ENCODE data around the gene PSMB10.
"Not testable (repeated sequence)": the region's sequence is repeated elsewhere in the genome, so short reads cannot be mapped to it uniquely, and the experiment has no call there.

Gene PSMB10

DNA sequence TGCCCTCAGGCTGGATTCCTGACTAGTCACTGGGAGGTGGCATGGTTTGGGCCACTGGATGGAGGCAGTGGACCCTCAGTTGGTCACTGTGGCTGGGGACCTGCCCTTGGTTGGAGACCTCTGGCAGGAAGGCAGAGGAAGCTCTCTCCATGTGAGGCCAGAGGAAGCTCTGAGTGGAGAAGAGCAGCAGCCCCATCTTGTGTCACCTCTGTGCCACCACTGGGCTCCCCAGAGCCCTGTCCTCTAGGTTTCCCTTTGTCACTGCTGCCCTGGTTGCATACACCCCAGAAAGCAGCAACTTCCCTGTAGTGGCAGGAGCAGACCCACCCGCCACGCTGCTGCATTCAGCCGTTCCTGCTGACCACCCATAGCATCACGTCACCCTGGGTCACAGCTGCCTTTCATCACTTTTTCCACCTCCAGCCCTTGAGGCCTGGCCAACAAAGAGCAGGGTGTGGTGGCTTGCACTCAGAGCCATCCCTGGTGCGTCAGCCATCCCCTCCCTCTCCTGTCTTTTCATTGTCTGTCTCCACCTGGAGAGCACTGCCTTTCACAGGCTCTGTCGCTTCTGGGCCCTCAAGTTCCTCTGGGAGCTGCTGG is 16.9 kb downstream of the PSMB10 start:
- ChIA-PET CTCF (interaction anchor here (1.0 to 2.9 kb wide), 10 partner anchors 9 to 399 kb away, joined by 3 to 14 read pairs (median 5); partner anchors contain the start of genes NRN1L and PSMB10), POLR2A (no interaction called here)

DNA sequence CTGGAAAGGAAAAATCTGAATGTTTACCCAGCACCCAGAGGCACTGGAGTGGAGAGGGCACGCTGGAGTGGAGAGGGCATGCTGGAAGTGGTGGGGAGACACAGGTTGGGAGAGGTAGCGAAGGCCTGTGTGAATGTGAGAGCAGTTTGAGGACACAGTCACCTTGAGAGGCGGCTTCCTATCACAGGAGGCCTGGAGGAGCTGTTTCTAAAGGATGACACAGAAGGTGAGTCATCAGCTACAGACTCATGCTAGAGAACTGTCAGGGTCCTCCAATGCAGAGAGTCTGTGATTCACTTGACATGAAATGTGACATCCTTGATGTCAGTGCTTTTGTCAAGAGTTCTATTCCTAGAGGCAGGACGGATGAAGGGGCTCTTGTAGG is 18.8 kb downstream of the PSMB10 start:
- TF ChIP-seq, protein P1, sequence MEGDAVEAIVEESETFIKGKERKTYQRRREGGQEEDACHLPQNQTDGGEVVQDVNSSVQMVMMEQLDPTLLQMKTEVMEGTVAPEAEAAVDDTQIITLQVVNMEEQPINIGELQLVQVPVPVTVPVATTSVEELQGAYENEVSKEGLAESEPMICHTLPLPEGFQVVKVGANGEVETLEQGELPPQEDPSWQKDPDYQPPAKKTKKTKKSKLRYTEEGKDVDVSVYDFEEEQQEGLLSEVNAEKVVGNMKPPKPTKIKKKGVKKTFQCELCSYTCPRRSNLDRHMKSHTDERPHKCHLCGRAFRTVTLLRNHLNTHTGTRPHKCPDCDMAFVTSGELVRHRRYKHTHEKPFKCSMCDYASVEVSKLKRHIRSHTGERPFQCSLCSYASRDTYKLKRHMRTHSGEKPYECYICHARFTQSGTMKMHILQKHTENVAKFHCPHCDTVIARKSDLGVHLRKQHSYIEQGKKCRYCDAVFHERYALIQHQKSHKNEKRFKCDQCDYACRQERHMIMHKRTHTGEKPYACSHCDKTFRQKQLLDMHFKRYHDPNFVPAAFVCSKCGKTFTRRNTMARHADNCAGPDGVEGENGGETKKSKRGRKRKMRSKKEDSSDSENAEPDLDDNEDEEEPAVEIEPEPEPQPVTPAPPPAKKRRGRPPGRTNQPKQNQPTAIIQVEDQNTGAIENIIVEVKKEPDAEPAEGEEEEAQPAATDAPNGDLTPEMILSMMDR (IDR thresholded peaks at IDR 0.05; ENCODE audit: insufficient read depth, low read length, missing control alignments), result no peak
- ChIA-PET POLR2A (interaction anchor here (1.2 kb wide), 1 partner anchor 18 kb away, joined by 6 read pairs; no protein-coding TSS in a partner anchor), CTCF (interaction anchor here (0.9 to 2.9 kb wide), 7 partner anchors 10 to 103 kb away, joined by 3 to 14 read pairs (median 7); partner anchors contain the start of gene NRN1L)
- DNase-seq (ENCODE audit: low read depth, low spot score), result peak; percentile 44
- no peak overlapping the region; the same call in 1 of the 2 replicates for H3K4me3 ChIP-seq (ENCODE audit: low read depth, low read length)

More for the DNA sequence above, 16.9 kb downstream of the PSMB10 start:
- no peak for DNase-seq (ENCODE audit: low read depth, low spot score)
- H3K4me3 ChIP-seq (ENCODE audit: low read depth, low read length), result no peak overlapping the region
- TF ChIP-seq, protein P1 (IDR thresholded peaks at IDR 0.05; ENCODE audit: insufficient read depth, low read length, missing control alignments), result no peak

DNA sequence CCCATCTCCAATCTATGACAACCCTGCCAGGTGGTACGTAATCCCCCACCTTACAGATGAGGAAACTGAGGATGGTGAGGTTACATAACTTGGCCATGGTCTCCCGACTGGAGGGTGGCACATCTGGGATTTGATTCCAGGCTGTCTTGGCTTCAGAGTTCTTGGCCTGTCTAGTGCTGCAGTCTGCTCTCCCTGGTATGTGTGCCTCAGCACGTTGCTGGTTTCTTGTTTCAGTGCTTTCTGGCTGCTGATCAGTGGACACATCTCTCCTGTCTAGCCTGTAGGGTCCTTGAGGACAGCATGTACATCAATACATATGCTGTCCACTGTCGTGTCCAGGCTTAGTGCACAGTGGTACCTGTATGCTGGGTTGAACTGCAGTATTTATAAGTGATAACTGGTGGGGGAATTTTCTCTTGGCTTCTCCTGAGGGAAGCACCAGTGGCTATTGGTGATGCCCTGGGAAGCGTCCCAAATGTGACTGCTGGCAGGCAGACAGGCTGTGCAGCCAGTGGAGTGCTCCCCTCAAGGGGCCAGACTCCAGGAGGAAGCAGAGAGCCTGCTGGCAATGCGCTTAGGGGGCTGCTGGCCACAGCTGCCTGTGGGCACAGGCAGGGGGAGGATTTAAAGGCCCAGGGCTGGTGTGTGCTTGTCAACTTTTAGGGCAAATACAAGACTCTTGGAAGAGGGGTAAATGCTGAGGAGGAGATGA is 19.4 kb downstream of the PSMB10 start:
- no peak for DNase-seq (ENCODE audit: low read depth, low spot score)
- POLR2A ChIA-PET, result interaction anchor here (1.2 kb wide), 1 partner anchor 18 kb away, joined by 6 read pairs; no protein-coding TSS in a partner anchor
- CTCF ChIA-PET, result interaction anchor here (0.9 to 2.9 kb wide), 7 partner anchors 10 to 101 kb away, joined by 3 to 14 read pairs (median 6); partner anchors contain the start of gene NRN1L
- TF ChIP-seq, protein P1 (IDR thresholded peaks at IDR 0.05; ENCODE audit: insufficient read depth, low read length, missing control alignments), result no peak
- H3K4me3 ChIP-seq (ENCODE audit: low read depth, low read length), result no peak overlapping the region

DNA sequence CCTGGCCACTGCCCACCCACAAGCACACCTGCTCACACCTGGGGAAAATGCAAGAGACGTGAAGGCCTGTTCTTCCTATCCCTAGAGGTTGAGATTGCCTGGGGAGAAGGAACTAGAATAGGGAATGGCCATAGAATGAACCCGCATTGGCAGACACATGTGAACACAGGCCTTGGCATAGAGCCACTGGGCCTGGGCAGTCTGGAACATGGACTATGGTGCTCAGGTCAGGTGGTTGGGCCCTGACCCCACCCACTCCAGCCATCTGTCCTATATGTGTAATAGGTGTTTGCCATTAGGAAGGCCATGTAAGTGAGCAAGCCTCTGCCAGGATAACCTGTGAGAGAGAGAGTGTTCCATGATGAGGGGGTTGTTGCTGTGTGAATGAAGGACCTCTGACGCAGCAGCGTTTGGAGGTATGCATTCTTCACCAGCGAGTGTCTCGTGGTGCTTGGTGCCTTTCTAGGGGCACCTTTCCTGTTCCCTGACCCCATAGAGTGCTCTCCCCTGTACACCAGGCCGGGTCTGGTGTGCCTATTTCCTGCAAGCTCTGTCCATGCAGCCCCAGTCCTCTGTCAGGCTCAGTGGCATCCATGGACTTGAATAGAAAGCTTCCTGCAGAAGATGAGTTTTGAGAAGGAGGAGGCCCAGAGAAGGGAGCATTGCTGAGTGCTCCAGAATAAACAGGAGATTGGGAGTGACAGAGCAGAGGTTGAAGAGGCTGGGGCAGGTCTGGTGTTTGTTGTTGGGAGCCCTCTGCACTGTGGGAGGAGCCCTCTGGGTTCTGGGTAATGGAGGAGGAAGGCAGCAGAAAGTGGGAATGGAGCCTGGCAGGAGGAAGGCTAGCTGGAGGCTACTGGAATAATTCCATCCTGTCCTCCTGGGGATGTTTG is 20.6 kb downstream of the PSMB10 start:
- ChIA-PET CTCF (interaction anchor here (0.6 to 2.5 kb wide), 7 partner anchors 11 to 395 kb away, joined by 3 to 14 read pairs (median 4); partner anchors contain the start of gene CTCF), POLR2A (no interaction called here)
- no peak for DNase-seq (ENCODE audit: low read depth, low spot score)
- no peak overlapping the region for H3K4me3 ChIP-seq (ENCODE audit: low read depth, low read length)
- TF ChIP-seq, protein P1 (IDR thresholded peaks at IDR 0.05; ENCODE audit: insufficient read depth, low read length, missing control alignments), result no peak

DNA sequence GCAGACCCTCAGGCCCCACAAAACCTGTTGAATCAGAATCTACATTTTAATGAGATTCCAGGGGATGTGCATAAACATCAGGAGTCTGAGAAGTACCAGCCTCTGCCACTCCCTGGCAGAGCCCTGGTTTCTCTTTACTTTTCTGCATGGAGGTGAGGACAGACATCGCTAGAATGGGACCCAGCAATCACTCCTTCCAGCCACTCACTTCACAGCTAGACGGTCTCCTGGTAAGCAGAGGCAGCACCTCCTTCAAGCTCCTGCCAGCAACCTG is 21.2 kb downstream of the PSMB10 start:
- CTCF ChIA-PET, result interaction anchor here (0.6 to 2.5 kb wide), 5 partner anchors 13 to 394 kb away, joined by 3 to 14 read pairs (median 6); partner anchors contain the start of genes CTCF and CTRL
- DNase-seq (ENCODE audit: low read depth, low spot score); H3K4me3 ChIP-seq (ENCODE audit: low read depth, low read length); POLR2A ChIA-PET: not testable (repeated sequence)

DNA sequence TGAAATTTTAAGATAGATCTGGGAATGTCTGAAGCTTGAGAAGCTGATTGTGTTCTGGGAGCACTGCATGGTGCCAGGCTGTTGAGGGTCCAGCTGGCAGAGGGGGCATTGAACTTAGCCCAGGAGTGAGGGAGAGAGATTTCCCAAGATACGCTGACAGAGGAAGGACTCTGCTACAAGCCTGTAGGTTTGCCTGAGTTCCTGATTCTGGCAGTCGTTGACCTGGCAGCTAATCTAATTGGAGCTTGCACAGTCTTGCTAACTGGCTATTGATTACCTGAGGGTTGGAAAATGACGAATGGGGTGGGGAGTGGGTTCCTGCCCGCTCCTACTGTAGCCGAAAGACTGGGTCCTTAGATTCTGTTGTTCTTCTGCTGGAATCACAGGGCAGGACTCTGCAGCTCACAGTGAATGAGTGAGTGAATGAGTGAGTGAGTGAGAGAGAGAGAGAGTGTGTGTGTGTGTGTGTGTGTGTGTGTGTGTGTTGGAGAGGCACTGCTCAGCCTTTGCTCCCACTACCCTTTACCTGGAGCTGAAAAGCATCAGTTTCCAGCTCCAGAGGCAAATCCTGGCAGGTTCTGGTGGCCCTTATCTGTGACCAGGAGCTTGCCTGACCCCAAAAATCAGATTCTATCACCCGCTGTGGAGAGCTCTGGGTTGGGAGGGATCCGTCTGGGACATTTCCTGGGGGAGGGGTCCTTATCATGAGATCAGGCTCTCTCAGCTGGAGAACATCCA is 21.7 kb downstream of the PSMB10 start:
- ChIA-PET CTCF (interaction anchor here (0.6 to 2.5 kb wide), 10 partner anchors 10 to 394 kb away, joined by 3 to 14 read pairs (median 3); partner anchors contain the start of genes CTCF and CTRL), POLR2A (interaction anchor here (0.6 kb wide), 1 partner anchor 9 kb away, joined by 4 read pairs; no protein-coding TSS in a partner anchor)
- no peak for DNase-seq (ENCODE audit: low read depth, low spot score)

More for the DNA sequence above, 21.7 kb downstream of the PSMB10 start:
- TF ChIP-seq, protein P1 (IDR thresholded peaks at IDR 0.05; ENCODE audit: insufficient read depth, low read length, missing control alignments), result no peak
- no peak overlapping the region for H3K4me3 ChIP-seq (ENCODE audit: low read depth, low read length)
